ENCODE measurements around the gene FOS. TPM values are rescaled to one million over a fixed set of nuclear protein-coding genes. Genes with fewer than 3 reads are reported as not detected.

The FOS gene
- total RNA-seq, 1 donor from 2014 or later: 32.9 TPM

GRCh38 chr14:75244121-75244520, 34.5 kb upstream of the FOS start:
- no peak for TF ChIP-seq EZH2phosphoT487 (IDR thresholded peaks at IDR 0.05)
- no peak for TF ChIP-seq EZH2 (IDR thresholded peaks at IDR 0.05)
- TF ChIP-seq CTCF (IDR thresholded peaks at IDR 0.05): no peak
- no peak overlapping the region for H3K4me3 ChIP-seq
- peaks cover 19% of the 10 kb centered on the region for H3K4me1 Mint-ChIP-seq
- H3F3A ChIP-seq (ENCODE audit: low read depth): no peaks in the 10 kb centered on the region
- no peak overlapping the region for H3K9ac ChIP-seq
- no peak overlapping the region for H3K4me3 Mint-ChIP-seq
- no peak for DNase-seq (ENCODE audit: low spot score)
- no peak overlapping the region for H2AFZ ChIP-seq (replicated peaks)
- no peaks in the 10 kb centered on the region for H3K79me2 ChIP-seq (ENCODE audit: low read depth)
- H3K36me3 ChIP-seq: no peaks in the 10 kb centered on the region
- H3K27ac ChIP-seq: no peak overlapping the region
- H4K20me1 ChIP-seq (ENCODE audit: low read depth): no peaks in the 10 kb centered on the region
- H3K9me3 ChIP-seq (ENCODE audit: low read depth): no peaks in the 10 kb centered on the region
- peaks cover 11% of the 10 kb centered on the region for H3K27me3 Mint-ChIP-seq (ENCODE audit: insufficient read depth, low read depth)
- no peak overlapping the region for H3K4me2 ChIP-seq
- H3K27ac Mint-ChIP-seq: no peak overlapping the region
- H3K27me3 ChIP-seq: no peaks in the 10 kb centered on the region
- no peaks in the 10 kb centered on the region for H3K9me3 Mint-ChIP-seq
- no peaks in the 10 kb centered on the region for H3K36me3 Mint-ChIP-seq
- peaks cover 4% of the 10 kb centered on the region for H3K4me1 ChIP-seq

DNA sequence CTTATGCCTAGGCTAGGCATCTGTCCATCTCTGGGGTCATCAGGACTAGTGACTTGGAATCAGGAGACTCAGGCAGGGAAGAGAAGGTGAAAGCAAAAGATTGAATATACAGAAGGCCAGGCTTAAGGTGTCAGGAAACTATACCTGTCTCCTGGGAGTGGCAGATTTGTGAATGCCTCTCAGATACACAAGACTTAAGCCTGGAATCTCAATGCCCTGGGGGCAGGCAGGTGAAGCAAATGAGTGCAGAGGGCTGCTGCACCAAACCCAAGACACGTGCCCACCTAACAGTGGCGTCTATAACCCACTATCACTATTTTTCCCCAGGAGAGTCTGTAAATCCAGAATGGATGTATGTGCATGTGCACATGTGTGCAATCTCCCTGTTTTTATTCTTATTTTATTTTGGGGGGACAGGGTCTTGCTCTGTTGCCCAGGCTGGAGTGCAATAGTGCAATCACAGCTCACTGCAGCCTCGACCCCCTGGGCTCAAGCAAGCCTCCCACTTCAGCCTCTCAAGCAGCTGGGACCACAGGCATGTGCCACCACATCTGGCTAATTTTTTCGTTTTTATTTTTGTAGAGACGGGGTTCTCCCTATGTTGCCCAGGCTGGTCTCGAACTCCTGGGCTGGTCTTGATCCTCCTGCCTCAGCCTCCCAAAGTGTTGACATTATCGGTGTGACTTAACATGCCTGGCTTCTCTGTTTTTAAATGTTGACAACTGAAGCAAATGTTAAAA, 31.9 kb upstream of the FOS start:
- Histone ChIP-seq H3K9me3 (ENCODE audit: low read depth) (no peaks in the 10 kb centered on the region), H3K9ac (no peak overlapping the region), H3K4me3 (no peak overlapping the region), H2AFZ (replicated peaks) (no peak overlapping the region), H3K27me3 (no peaks in the 10 kb centered on the region), H4K20me1 (ENCODE audit: low read depth) (no peaks in the 10 kb centered on the region), H3K4me1 (peaks cover 4% of the 10 kb centered on the region), H3K4me2 (no peak overlapping the region), H3K36me3 (no peaks in the 10 kb centered on the region), H3K27ac (no peak overlapping the region), H3K79me2 (ENCODE audit: low read depth) (no peaks in the 10 kb centered on the region), H3F3A (ENCODE audit: low read depth) (no peaks in the 10 kb centered on the region)
- DNase-seq (ENCODE audit: low spot score): no peak
- TF ChIP-seq EZH2 (IDR thresholded peaks at IDR 0.05) (no peak), EZH2phosphoT487 (IDR thresholded peaks at IDR 0.05) (no peak), CTCF (IDR thresholded peaks at IDR 0.05) (no peak)
- Mint-ChIP-seq H3K9me3 (no peaks in the 10 kb centered on the region), H3K27me3 (ENCODE audit: insufficient read depth, low read depth) (peaks cover 10% of the 10 kb centered on the region), H3K36me3 (no peaks in the 10 kb centered on the region), H3K4me1 (peaks cover 14% of the 10 kb centered on the region), H3K4me3 (no peak overlapping the region), H3K27ac (no peak overlapping the region)

GRCh38 chr14:75247286-75247922, 31.2 kb upstream of the FOS start:
- Histone ChIP-seq H2AFZ (replicated peaks) (no peak overlapping the region), H3K9me3 (ENCODE audit: low read depth) (no peaks in the 10 kb centered on the region), H3K4me2 (no peak overlapping the region), H3K4me3 (no peak overlapping the region), H4K20me1 (ENCODE audit: low read depth) (no peaks in the 10 kb centered on the region), H3F3A (ENCODE audit: low read depth) (no peaks in the 10 kb centered on the region), H3K9ac (no peak overlapping the region), H3K27me3 (no peaks in the 10 kb centered on the region), H3K27ac (no peak overlapping the region), H3K36me3 (no peaks in the 10 kb centered on the region), H3K79me2 (ENCODE audit: low read depth) (no peaks in the 10 kb centered on the region), H3K4me1 (peaks cover under 1% of the 10 kb centered on the region)
- DNase-seq (ENCODE audit: low spot score): no peak
- Mint-ChIP-seq H3K27me3 (ENCODE audit: insufficient read depth, low read depth) (peaks cover 11% of the 10 kb centered on the region), H3K9me3 (no peaks in the 10 kb centered on the region), H3K4me1 (peaks cover 11% of the 10 kb centered on the region), H3K27ac (peak overlapping the region; percentile 29), H3K36me3 (no peaks in the 10 kb centered on the region), H3K4me3 (no peak overlapping the region)
- TF ChIP-seq CTCF (IDR thresholded peaks at IDR 0.05) (no peak), EZH2phosphoT487 (IDR thresholded peaks at IDR 0.05) (no peak), EZH2 (IDR thresholded peaks at IDR 0.05) (no peak)

Data from neural progenitor cell (in vitro differentiated cells).